Endothelial cell of umbilical vein (primary cell): ENCODE data around the gene ZNF516. TPM values are rescaled to one million over a fixed set of nuclear protein-coding genes. Genes with fewer than 3 reads are reported as not detected.

Experiments
- BruUV-seq: library from RNA; stranded (reverse); fragments of 400-500 nt; replicated peaks from 2 replicates; lab custom pipeline; 2021; lab: Mats Ljungman, UMichigan
- CTCF ChIA-PET: fragments of 300-600, 350-600 bp; sonication (Branson Sonifier 250); formaldehyde crosslinking; loops from one replicate; lab custom pipeline; 2021; ENCODE audit warnings: antibody characterized with exemption, inconsistent platforms; lab: Charles Lee
- POLR2A ChIA-PET: fragments of 300-600, 350-600 bp; sonication (Branson Sonifier 250); formaldehyde crosslinking; loops from one replicate; lab custom pipeline; 2021; ENCODE audit warnings: antibody characterized with exemption, inconsistent platforms; lab: Charles Lee
- DNase-seq: peaks from one replicate; pipeline ENCODE4 v3.0.0-alpha.2; 2011; ENCODE audit warnings: low read depth, low spot score
- FAIRE-seq: peaks from 2 replicates; lab custom pipeline; 2011; peaks lifted over from hg19 to GRCh38; lab: Jason Lieb, UNC
- H2AFZ ChIP-seq: 2 replicates; pipeline ENCODE4 v1.6.0; 2012; ENCODE audit warnings: low read depth, low read length, control low read depth, inconsistent platforms
- H3K27ac ChIP-seq: 2 replicates; pipeline ENCODE4 v1.5.1; 2011; ENCODE audit warnings: low read depth, mild to moderate bottlenecking, control low read depth, low read length, moderate library complexity; ENCODE audit not compliant: insufficient read depth
- H3K27me3 ChIP-seq, 2 experiments: 2 replicates each; pipeline versions ENCODE4 v1.6.0 to v1.6.1; 2011; ENCODE audit warnings: low read length in 2 of 2, mixed read lengths in 1 of 2; ENCODE audit not compliant: control insufficient read depth in 2 of 2, insufficient read depth in 2 of 2
- H3K36me3 ChIP-seq, 2 experiments: 2 replicates in 1 of 2; 3 replicates in 1 of 2; pipeline ENCODE4 v1.5.1; 2011; ENCODE audit warnings: low read length in 2 of 2, mild to moderate bottlenecking in 1 of 2, moderate library complexity in 1 of 2; ENCODE audit not compliant: control insufficient read depth in 2 of 2, insufficient read depth in 2 of 2; ENCODE audit errors: extremely low read depth in 1 of 2
- H3K4me1 ChIP-seq: 3 replicates; pipeline ENCODE4 v1.5.1; 2011; ENCODE audit warnings: mild to moderate bottlenecking, low read length; ENCODE audit not compliant: control insufficient read depth, insufficient read depth; ENCODE audit errors: extremely low read depth
- H3K4me2 ChIP-seq: 2 replicates; pipeline ENCODE4 v1.6.1; 2011; ENCODE audit warnings: low read length, control low read depth, mixed read lengths; ENCODE audit not compliant: insufficient read depth
- H3K4me3 ChIP-seq, 3 experiments: fragments of 200-600 bp in 1 of 3; sonication (generic), shearing (Covaris generic) in 1 of 3; replicated peaks in 1 of 3; 2 replicates each; pipeline ENCODE4 v1.5.1; 2011 to 2016; ENCODE audit warnings: control low read depth in 3 of 3, low read length in 3 of 3, mild to moderate bottlenecking in 2 of 3, inconsistent platforms in 1 of 3, low read depth in 1 of 3, moderate library complexity in 1 of 3; ENCODE audit not compliant: insufficient read depth in 1 of 3
- H3K79me2 ChIP-seq: 2 replicates; pipeline ENCODE4 v1.6.0; 2012; ENCODE audit warnings: low read length, inconsistent platforms; ENCODE audit not compliant: control insufficient read depth, insufficient read depth
- H3K9ac ChIP-seq: replicated peaks from 2 replicates; pipeline ENCODE3; 2011; ENCODE audit warnings: low read length, control low read depth; ENCODE audit not compliant: insufficient read depth; ENCODE audit errors: extremely low read depth
- H3K9me1 ChIP-seq: replicated peaks from 3 replicates; pipeline ENCODE4 v1.6.0; 2011; ENCODE audit warnings: mild to moderate bottlenecking, low read length; ENCODE audit not compliant: control insufficient read depth, insufficient read depth; ENCODE audit errors: extremely low read depth
- H3K9me3 ChIP-seq: replicated peaks from 2 replicates; pipeline ENCODE4 v1.5.1; 2012; ENCODE audit warnings: low read length, inconsistent platforms; ENCODE audit not compliant: control insufficient read depth, insufficient read depth
- H4K20me1 ChIP-seq: replicated peaks from 2 replicates; pipeline ENCODE3; 2011; ENCODE audit warnings: mild to moderate bottlenecking, low read length; ENCODE audit not compliant: control insufficient read depth, insufficient read depth; ENCODE audit errors: extremely low read depth
- EZH2 ChIP-seq: IDR thresholded peaks from 2 replicates; pipeline ENCODE4 v1.6.1; 2012; ENCODE audit warnings: borderline replicate concordance, low read depth, mild to moderate bottlenecking, moderate library complexity, low read length, inconsistent platforms; ENCODE audit not compliant: severe bottlenecking
- FOS ChIP-seq: IDR thresholded peaks from 2 replicates; pipeline ENCODE4 v1.6.1; 2011; ENCODE audit warnings: mild to moderate bottlenecking, low read length, moderate library complexity, borderline replicate concordance; ENCODE audit not compliant: insufficient read depth
- GATA2 ChIP-seq: IDR thresholded peaks from 2 replicates; pipeline ENCODE4 v1.7.0; 2011; ENCODE audit warnings: low read depth, mild to moderate bottlenecking, moderate library complexity, mixed read lengths, low read length; ENCODE audit not compliant: insufficient read length, insufficient read depth
- JUN ChIP-seq: IDR thresholded peaks from 2 replicates; pipeline ENCODE4 v1.6.1; 2011; ENCODE audit warnings: borderline replicate concordance, low read depth; ENCODE audit not compliant: insufficient read length, insufficient read depth
- MYC ChIP-seq: IDR thresholded peaks from one replicate; pipeline ENCODE4 v1.6.1; 2011; ENCODE audit warnings: mild to moderate bottlenecking, low read depth, low read length
- POLR2A ChIP-seq: IDR thresholded peaks from 2 replicates; pipeline ENCODE4 v1.6.1; 2012; ENCODE audit warnings: low read depth, mild to moderate bottlenecking, control low read depth, low read length
- POLR2AphosphoS5 ChIP-seq: IDR thresholded peaks from 2 replicates; pipeline ENCODE4 v1.6.1; 2012; ENCODE audit warnings: low read depth, mild to moderate bottlenecking, control low read depth, low read length, moderate library complexity; ENCODE audit not compliant: insufficient read depth
- dilution Hi-C: fragments of 300-500 bp; cut with MboI; formaldehyde crosslinking; loops from one replicate; pipeline ENCODE4 v1.15.0; 2019; ENCODE audit warnings: low sequenced_read_pairs; ENCODE audit not compliant: extremely low pct_ligation_motif_present
- intact Hi-C: fragments of 100-400 bp; cut with micrococcal nuclease; formaldehyde crosslinking; loops from one replicate; pipeline ENCODE4 v1.10.0; 2022
- polyA plus RNA-seq, 4 experiments: library from polyadenylated mRNA; depleted of rRNA in 3 of 4; stranded (reverse) in 3 of 4; unstranded in 1 of 4; fragments of >200 nt; gene quantifications; 2 replicates each; pipeline versions ENCODE4 v1.2.1 to v1.2.3, GENCODE V29; 2011 to 2012; ENCODE audit warnings: missing spikeins in 1 of 4
- total RNA-seq: library from RNA; stranded (reverse); gene quantifications from 2 replicates; pipeline ENCODE4 v1.2.3, GENCODE V29; 2021
- TF ChIP-seq, protein P1 (sequence below), 2 donors: IDR thresholded peaks; 1 replicate in 1 of 2; 2 replicates in 1 of 2; pipeline ENCODE4 v1.5.1; 2011; ENCODE audit warnings: low read length in 2 of 2, mild to moderate bottlenecking in 2 of 2, moderate library complexity in 2 of 2, control low read depth in 1 of 2, inconsistent platforms in 1 of 2, low read depth in 1 of 2; ENCODE audit not compliant: insufficient read depth in 1 of 2; ENCODE audit errors: extremely low read depth in 1 of 2
- TF ChIP-seq, protein P2 (sequence below): IDR thresholded peaks from 2 replicates; pipeline ENCODE4 v1.6.1; 2011; ENCODE audit not compliant: insufficient read depth, insufficient read length

The ZNF516 gene
- total and polyA plus RNA-seq, 2 donors (not counting 3 experiments of a cell fraction or from before 2014, with no cell fraction given): 3.6 to 19.1 TPM

DNA sequence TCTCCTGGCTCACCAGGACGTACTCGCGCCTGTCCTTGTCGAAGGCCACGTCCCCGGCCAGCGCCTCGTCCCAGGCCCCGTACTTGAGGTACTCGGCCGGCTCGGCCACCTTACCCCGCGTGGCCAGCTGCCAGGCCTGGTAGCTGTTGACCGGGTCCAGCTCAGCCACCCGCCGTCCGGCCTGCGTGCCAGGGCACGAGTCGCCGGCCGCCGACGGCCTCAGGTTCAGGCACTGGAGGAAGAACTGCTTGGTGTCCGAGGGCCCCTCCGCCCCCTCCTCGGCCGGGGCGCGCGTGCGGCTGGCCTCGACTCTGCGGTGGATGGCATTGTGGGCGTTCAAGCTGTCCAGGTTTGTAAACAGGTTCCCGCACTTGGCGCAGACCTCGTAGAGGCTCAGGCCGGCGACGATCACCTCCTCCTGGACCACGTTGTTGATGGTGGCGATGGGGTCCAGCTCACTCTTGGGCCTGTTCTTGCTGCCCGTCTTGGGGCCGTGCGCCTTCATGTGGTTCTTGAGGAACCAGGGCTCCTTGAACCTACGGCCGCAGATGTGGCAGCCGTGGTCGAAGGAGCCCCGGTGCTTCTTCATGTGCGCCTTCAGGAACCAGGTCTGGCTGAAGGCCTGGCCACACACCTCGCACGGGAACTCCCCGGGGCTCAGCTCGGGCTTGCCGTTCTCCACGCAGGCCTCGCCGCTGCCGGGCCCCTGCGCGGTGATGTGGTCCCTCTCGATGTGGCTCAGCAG, 53.2 kb downstream of the ZNF516 start:
- Histone ChIP-seq H3K36me3 (peaks cover 0 to 4% of the 10 kb centered on the region in 2 experiments), H3K79me2 (no peaks in the 10 kb centered on the region), H3K9me1 (no peaks in the 10 kb centered on the region), H3K4me2 (no peak overlapping the region), H3K9ac (no peak overlapping the region), H3K27me3 (no peaks in the 10 kb centered on the region), H4K20me1 (no peaks in the 10 kb centered on the region), H2AFZ (no peak overlapping the region), H3K9me3 (no peaks in the 10 kb centered on the region), H3K4me1 (peaks cover 6% of the 10 kb centered on the region), H3K4me3 (no peak overlapping the region), H3K27ac (no peak overlapping the region)
- TF ChIP-seq MYC (no peak), EZH2 (no peak), FOS (no peak), POLR2AphosphoS5 (no peak), GATA2 (no peak), JUN (no peak), POLR2A (no peak)
- TF ChIP-seq, protein P1, sequence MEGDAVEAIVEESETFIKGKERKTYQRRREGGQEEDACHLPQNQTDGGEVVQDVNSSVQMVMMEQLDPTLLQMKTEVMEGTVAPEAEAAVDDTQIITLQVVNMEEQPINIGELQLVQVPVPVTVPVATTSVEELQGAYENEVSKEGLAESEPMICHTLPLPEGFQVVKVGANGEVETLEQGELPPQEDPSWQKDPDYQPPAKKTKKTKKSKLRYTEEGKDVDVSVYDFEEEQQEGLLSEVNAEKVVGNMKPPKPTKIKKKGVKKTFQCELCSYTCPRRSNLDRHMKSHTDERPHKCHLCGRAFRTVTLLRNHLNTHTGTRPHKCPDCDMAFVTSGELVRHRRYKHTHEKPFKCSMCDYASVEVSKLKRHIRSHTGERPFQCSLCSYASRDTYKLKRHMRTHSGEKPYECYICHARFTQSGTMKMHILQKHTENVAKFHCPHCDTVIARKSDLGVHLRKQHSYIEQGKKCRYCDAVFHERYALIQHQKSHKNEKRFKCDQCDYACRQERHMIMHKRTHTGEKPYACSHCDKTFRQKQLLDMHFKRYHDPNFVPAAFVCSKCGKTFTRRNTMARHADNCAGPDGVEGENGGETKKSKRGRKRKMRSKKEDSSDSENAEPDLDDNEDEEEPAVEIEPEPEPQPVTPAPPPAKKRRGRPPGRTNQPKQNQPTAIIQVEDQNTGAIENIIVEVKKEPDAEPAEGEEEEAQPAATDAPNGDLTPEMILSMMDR (IDR thresholded peaks at IDR 0.05; ENCODE audit: extremely low read depth in 1 of 2, insufficient read depth in 1 of 2, low read depth in 1 of 2, low read length in 2 of 2): no peak
- TF ChIP-seq, protein P2, sequence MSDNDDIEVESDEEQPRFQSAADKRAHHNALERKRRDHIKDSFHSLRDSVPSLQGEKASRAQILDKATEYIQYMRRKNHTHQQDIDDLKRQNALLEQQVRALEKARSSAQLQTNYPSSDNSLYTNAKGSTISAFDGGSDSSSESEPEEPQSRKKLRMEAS: no peak
- FAIRE-seq: no peak
- POLR2A ChIA-PET: no interaction called here
- DNase-seq: no peak
- intact Hi-C loops: no loop called here
- CTCF ChIA-PET: no interaction called here
- dilution Hi-C loops: no loop called here
- no TSS peak for BruUV-seq
